ENCODE measurements around the gene GCNA.
"Not testable (repeated sequence)": the region's sequence is repeated elsewhere in the genome, so short reads cannot be mapped to it uniquely, and the experiment has no call there.

The GCNA gene

GRCh38 chrX:71636438-71637252 lies 58.4 kb downstream of the GCNA start:
- H3K4me3 ChIP-seq (ENCODE audit: low read depth, low read length): no peak overlapping the region
- no peak for DNase-seq (ENCODE audit: low read depth)
- no peak for TF ChIP-seq CTCF (IDR thresholded peaks at IDR 0.05; ENCODE audit: control insufficient read depth, extremely low read depth, insufficient read depth)

- no peak for DNase-seq (ENCODE audit: low read depth)
- no peak for TF ChIP-seq CTCF (IDR thresholded peaks at IDR 0.05; ENCODE audit: control insufficient read depth, extremely low read depth, insufficient read depth)
These were observed 59.0 kb downstream of the GCNA start for GRCh38 chrX:71637253-71637618.

GRCh38 chrX:71637848-71638247 lies 59.6 kb downstream of the GCNA start:
- no peak for DNase-seq (ENCODE audit: low read depth)
- no peak overlapping the region for H3K4me3 ChIP-seq (ENCODE audit: low read depth, low read length)
- TF ChIP-seq CTCF (IDR thresholded peaks at IDR 0.05; ENCODE audit: control insufficient read depth, extremely low read depth, insufficient read depth): no peak

More at GRCh38 chrX:71637253-71637618, 59.0 kb downstream of the GCNA start:
- H3K4me3 ChIP-seq (ENCODE audit: low read depth, low read length): no peak overlapping the region

- H3K4me3 ChIP-seq (ENCODE audit: low read depth, low read length): no peak overlapping the region
- DNase-seq (ENCODE audit: low read depth): no peak
- TF ChIP-seq CTCF (IDR thresholded peaks at IDR 0.05; ENCODE audit: control insufficient read depth, extremely low read depth, insufficient read depth): no peak
These were observed 60.2 kb downstream of the GCNA start for GRCh38 chrX:71638409-71638808.

GRCh38 chrX:71640002-71640401 lies 61.8 kb downstream of the GCNA start:
- no peak overlapping the region for H3K4me3 ChIP-seq (ENCODE audit: low read depth, low read length)
- TF ChIP-seq CTCF (IDR thresholded peaks at IDR 0.05; ENCODE audit: control insufficient read depth, extremely low read depth, insufficient read depth): no peak
- DNase-seq (ENCODE audit: low read depth): no peak

- H3K4me3 ChIP-seq (ENCODE audit: low read depth, low read length); DNase-seq (ENCODE audit: low read depth): not testable (repeated sequence)
These were observed 66.2 kb downstream of the GCNA start for GRCh38 chrX:71644406-71644805.

GRCh38 chrX:71650333-71650969 lies 72.2 kb downstream of the GCNA start:
- no peak for TF ChIP-seq CTCF (IDR thresholded peaks at IDR 0.05; ENCODE audit: control insufficient read depth, extremely low read depth, insufficient read depth)
- no peak overlapping the region for H3K4me3 ChIP-seq (ENCODE audit: low read depth, low read length)
- no peak for DNase-seq (ENCODE audit: low read depth)
